GM21447 (cell line): ENCODE data around the gene PCDHA3.
"Not testable (repeated sequence)": the region's sequence is repeated elsewhere in the genome, so short reads cannot be mapped to it uniquely, and the experiment has no call there.

Source experiments
- ATAC-seq: cut with Tn5 transposase; IDR thresholded peaks from one replicate; pipeline ENCODE4 v1.9.1; 2021; ENCODE audit not compliant: unreplicated experiment

The PCDHA3 gene

GRCh38 chr5:140808889-140809291, 8.0 kb downstream of the PCDHA3 start:
- no peak for ATAC-seq

GRCh38 chr5:140821375-140822280, 20.8 kb downstream of the PCDHA3 start, which contains the start of gene PCDHA5:
Gene PCDHA5 (plus strand): TSS chr5:140821613.
- no peak for ATAC-seq

GRCh38 chr5:140822281-140822629, 21.4 kb downstream of the PCDHA3 start:
- ATAC-seq = no peak

GRCh38 chr5:140822969-140823368, 22.1 kb downstream of the PCDHA3 start:
- ATAC-seq = not testable (repeated sequence)

GRCh38 chr5:140823475-140823874, 22.6 kb downstream of the PCDHA3 start:
- ATAC-seq = no peak

- ATAC-seq = no peak
Measured at GRCh38 chr5:140827704-140828361, 27.0 kb downstream of the PCDHA3 start, which contains the start of gene PCDHA6. Gene PCDHA6 (plus strand): TSS chr5:140827960. CDS start chr5:140828092, 132 bp downstream.

GRCh38 chr5:140828362-140828737, 27.5 kb downstream of the PCDHA3 start:
- ATAC-seq = no peak

GRCh38 chr5:140829511-140830501, 28.9 kb downstream of the PCDHA3 start:
- ATAC-seq = not testable (repeated sequence)

- ATAC-seq = no peak
Measured at GRCh38 chr5:140833993-140834392, 33.1 kb downstream of the PCDHA3 start, which contains the start of gene PCDHA7. Gene PCDHA7 (plus strand): TSS chr5:140834269. CDS start chr5:140834384, 115 bp downstream.

- not testable (repeated sequence) for ATAC-seq
Measured at GRCh38 chr5:140834439-140835008, 33.7 kb downstream of the PCDHA3 start.

GRCh38 chr5:140835622-140836510, 35.0 kb downstream of the PCDHA3 start:
- ATAC-seq = no peak

GRCh38 chr5:140840978-140841962, 40.4 kb downstream of the PCDHA3 start, which contains the start of gene PCDHA8:
Gene PCDHA8 (plus strand): TSS chr5:140841187. CDS start chr5:140841322, 135 bp downstream.
- no peak for ATAC-seq

GRCh38 chr5:140842798-140843733, 42.2 kb downstream of the PCDHA3 start:
- ATAC-seq = no peak

- ATAC-seq = not testable (repeated sequence)
Measured at GRCh38 chr5:140848139-140849102, 47.6 kb downstream of the PCDHA3 start, which contains the start of gene PCDHA9. Gene PCDHA9 (plus strand): TSS chr5:140848382. CDS start chr5:140848496, 114 bp downstream.

GRCh38 chr5:140849831-140850634, 49.2 kb downstream of the PCDHA3 start:
- not testable (repeated sequence) for ATAC-seq
